Dendritic cell treated with granulocyte-macrophage colony-stimulating factor and Interleukin-4, amounts not matched to agents 40 ng/mL and 50 ng/mL, for 4 days (primary cell): ENCODE data around the gene SH2D1B.

Experiments
- H3K27ac Mint-ChIP-seq: one replicate; pipeline ENCODE4 v1.8.0; 2022; ENCODE audit warnings: mild to moderate bottlenecking, mixed read lengths
- H3K27me3 Mint-ChIP-seq: one replicate; pipeline ENCODE4 v1.8.0; 2022; ENCODE audit warnings: mild to moderate bottlenecking, mixed read lengths
- H3K36me3 Mint-ChIP-seq: one replicate; pipeline ENCODE4 v1.8.0; 2022; ENCODE audit warnings: low read depth, mixed read lengths
- H3K4me1 Mint-ChIP-seq: one replicate; pipeline ENCODE4 v1.8.0; 2022; ENCODE audit warnings: low read depth, mixed read lengths
- H3K4me3 Mint-ChIP-seq: one replicate; pipeline ENCODE4 v1.8.0; 2022; ENCODE audit warnings: mild to moderate bottlenecking, moderate library complexity, mixed read lengths
- H3K9me3 Mint-ChIP-seq: one replicate; pipeline ENCODE4 v1.8.0; 2022; ENCODE audit warnings: mixed read lengths
- intact Hi-C: fragments of 100-400 bp; cut with micrococcal nuclease; formaldehyde crosslinking; loops from one replicate; pipeline ENCODE4 v1.15.0; 2022

SH2D1B gene

DNA sequence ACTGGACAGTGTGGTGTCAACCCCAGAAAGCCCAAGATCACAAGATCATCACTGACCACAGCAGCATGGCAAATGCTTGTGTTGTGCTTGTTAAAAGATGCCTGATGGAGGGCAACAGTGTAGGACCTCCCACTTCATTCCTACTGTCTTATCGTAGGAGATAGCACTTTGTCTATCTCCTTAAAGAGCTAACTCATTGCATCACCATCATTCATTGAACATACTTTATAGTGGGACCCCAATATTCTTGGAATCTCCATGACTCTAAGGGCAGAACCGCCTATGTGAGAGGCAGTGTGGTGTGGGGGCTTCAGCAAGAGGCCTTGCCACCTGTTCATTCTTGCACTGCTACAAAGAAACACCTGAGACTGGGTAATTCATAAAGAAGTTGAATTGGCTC lies 5.0 kb upstream of the SH2D1B start:
- Mint-ChIP-seq H3K4me1 (peaks cover 25% of the 10 kb centered on the region), H3K27me3 (peaks cover 2% of the 10 kb centered on the region), H3K36me3 (no peaks in the 10 kb centered on the region), H3K9me3 (no peaks in the 10 kb centered on the region), H3K27ac (no peak overlapping the region), H3K4me3 (no peak overlapping the region)
- intact Hi-C loops: no loop called here

DNA sequence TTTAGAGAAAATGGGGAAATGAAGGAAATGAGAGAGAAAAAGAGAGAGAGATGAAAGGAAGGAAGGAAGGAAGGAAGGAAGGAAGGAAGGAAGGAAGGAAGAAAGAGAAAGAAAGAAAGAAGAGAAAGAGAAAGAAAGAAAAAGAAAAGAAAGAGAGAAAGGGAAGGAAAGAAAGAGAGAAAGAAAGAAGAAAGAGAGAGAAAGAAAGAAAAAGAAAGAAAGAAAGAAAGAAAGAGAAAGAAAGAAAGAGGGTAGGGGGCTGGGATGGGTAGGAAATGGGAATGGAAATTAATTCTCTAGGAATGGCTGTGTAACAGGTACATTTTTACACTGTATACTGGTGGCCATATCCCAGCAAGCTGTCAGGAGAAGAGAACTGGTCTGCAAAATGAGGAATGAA lies 4.3 kb upstream of the SH2D1B start:
- Mint-ChIP-seq H3K27me3 (peaks cover 2% of the 10 kb centered on the region), H3K9me3 (no peaks in the 10 kb centered on the region), H3K27ac (no peak overlapping the region), H3K4me3 (no peak overlapping the region), H3K4me1 (peaks cover 24% of the 10 kb centered on the region), H3K36me3 (no peaks in the 10 kb centered on the region)
- intact Hi-C loops: no loop called here

DNA sequence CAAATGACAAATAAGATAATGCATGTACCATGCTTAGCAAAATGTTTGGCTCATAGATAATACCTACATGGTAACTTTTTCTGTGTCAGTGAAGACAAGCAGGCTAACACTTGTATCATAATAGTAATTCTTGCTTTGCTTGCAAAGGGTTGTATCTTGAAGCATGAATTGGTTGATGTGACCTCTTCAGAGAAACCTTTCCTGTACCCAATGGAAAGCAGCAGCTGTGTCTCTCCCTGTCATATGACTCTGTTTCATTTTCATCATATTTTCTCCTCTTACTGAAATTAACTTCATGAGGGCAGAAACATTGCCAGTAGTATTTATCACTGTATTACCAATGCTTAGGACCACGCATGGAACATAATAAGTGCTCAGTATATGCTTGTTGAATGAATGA lies 4.4 kb downstream of the SH2D1B start:
- H3K4me3 Mint-ChIP-seq: no peak overlapping the region
- no peak overlapping the region for H3K27ac Mint-ChIP-seq
- H3K4me1 Mint-ChIP-seq: peaks cover 24% of the 10 kb centered on the region
- no peaks in the 10 kb centered on the region for H3K9me3 Mint-ChIP-seq
- H3K27me3 Mint-ChIP-seq: peaks cover 10% of the 10 kb centered on the region
- no peaks in the 10 kb centered on the region for H3K36me3 Mint-ChIP-seq
- intact Hi-C loops: no loop called here

DNA sequence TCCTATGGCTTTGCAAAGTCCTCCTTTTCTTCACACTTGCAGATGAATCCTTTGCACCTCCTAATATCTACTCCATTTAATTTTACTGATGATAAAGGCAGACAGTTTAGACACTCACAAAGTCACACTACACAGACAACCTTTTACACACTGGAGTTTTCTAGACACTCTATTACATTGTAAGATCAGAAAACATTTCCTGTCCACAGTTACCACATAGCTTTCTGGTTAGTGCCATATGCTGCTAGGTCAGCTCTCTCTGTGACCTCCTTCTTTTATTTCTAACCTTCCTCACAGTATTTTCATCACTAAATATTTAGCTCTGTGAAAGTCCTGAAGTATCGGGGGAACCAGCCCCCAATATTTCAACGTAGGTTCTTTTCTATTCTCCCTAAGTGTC lies 5.1 kb downstream of the SH2D1B start:
- Mint-ChIP-seq H3K27ac (no peak overlapping the region), H3K4me1 (peaks cover 18% of the 10 kb centered on the region), H3K36me3 (no peaks in the 10 kb centered on the region), H3K4me3 (no peak overlapping the region), H3K27me3 (peaks cover 10% of the 10 kb centered on the region), H3K9me3 (no peaks in the 10 kb centered on the region)
- intact Hi-C loops: no loop called here

DNA sequence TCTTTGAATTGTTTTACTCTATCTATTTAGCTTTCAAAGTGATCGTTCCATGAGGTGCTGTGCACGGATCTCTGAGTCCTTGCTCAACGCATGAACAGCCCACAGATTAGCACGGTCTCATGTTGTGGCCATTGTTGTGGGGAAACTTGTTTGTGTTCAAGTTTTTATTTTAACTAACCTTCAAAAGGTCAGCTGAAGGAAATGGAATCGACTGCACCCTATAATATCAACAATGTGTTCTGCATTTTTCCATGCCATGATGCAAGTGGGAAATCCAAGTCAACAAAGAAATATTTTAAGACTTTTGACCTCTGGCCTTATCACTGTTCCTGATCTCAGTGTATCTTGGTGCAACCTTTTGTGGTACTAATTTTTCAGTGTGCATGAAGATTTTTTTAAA lies 6.1 kb downstream of the SH2D1B start:
- peaks cover 12% of the 10 kb centered on the region for H3K4me1 Mint-ChIP-seq

DNA sequence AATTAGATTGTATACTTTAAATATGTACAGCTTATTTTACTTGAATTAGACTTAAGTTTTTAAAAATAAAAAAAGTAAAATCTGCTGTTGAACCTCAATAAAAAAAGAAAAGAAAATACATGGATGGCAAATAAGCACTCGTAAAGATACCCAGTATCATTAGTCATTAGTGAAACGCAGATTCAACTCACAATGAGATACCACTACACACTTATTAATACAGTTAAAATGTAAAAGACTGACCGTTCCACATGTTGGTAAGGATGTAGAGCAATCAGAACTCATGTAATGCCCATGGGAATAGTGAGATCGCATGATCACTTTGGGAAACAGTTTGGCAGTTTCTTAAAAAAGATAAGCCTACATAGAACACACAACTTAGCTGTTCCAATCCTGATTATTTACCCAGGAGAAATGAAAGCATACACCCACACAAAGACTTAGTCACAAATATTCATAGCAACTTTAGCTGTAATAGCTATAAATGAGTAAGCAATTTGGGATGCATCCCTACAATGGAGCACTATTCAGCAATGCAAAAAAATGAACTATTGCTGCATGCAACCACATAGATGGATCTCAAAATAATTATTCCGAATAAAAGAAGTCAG lies 7.3 kb downstream of the SH2D1B start:
- H3K4me1 Mint-ChIP-seq: peaks cover 7% of the 10 kb centered on the region
- H3K36me3 Mint-ChIP-seq: no peaks in the 10 kb centered on the region
- intact Hi-C loops: no loop called here
- H3K4me3 Mint-ChIP-seq: no peak overlapping the region
- H3K9me3 Mint-ChIP-seq: no peaks in the 10 kb centered on the region
- no peak overlapping the region for H3K27ac Mint-ChIP-seq
- peaks cover 7% of the 10 kb centered on the region for H3K27me3 Mint-ChIP-seq

More for the DNA sequence above, 6.1 kb downstream of the SH2D1B start:
- Mint-ChIP-seq H3K36me3 (no peaks in the 10 kb centered on the region), H3K27me3 (peaks cover 10% of the 10 kb centered on the region), H3K27ac (no peak overlapping the region), H3K9me3 (no peaks in the 10 kb centered on the region), H3K4me3 (no peak overlapping the region)
- intact Hi-C loops: no loop called here

DNA sequence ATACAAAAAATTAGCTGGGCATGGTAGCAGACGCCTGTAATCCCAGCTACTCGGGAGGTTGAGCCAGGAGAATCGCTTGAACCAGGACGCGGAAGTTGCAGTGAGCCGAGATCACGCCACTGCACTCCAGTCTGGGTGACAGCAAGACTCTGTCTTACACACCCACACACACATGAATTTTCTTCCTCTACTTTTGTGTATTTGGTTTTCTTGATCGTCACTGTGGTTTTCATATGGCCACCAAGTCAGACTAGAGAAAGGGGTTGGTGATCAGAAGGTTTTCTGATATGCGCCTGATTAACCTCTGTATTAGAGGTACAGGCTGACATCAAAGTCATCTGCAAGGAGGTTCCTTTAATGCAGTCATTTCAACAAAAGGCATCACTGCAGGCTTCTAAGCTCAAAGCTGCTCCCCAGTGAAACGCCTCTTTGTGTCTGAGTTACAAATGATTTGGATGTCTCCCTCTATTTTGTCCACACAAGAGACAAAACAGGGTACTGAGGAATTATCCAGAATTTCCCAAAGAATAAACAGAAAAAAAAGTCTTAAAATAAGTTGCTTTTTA lies 11.1 kb downstream of the SH2D1B start:
- no peak overlapping the region for H3K4me3 Mint-ChIP-seq
- H3K27me3 Mint-ChIP-seq: peaks cover 28% of the 10 kb centered on the region
- H3K27ac Mint-ChIP-seq: no peak overlapping the region
- no peaks in the 10 kb centered on the region for H3K4me1 Mint-ChIP-seq
- H3K9me3 Mint-ChIP-seq: no peaks in the 10 kb centered on the region
- no peaks in the 10 kb centered on the region for H3K36me3 Mint-ChIP-seq
- intact Hi-C loops: no loop called here

DNA sequence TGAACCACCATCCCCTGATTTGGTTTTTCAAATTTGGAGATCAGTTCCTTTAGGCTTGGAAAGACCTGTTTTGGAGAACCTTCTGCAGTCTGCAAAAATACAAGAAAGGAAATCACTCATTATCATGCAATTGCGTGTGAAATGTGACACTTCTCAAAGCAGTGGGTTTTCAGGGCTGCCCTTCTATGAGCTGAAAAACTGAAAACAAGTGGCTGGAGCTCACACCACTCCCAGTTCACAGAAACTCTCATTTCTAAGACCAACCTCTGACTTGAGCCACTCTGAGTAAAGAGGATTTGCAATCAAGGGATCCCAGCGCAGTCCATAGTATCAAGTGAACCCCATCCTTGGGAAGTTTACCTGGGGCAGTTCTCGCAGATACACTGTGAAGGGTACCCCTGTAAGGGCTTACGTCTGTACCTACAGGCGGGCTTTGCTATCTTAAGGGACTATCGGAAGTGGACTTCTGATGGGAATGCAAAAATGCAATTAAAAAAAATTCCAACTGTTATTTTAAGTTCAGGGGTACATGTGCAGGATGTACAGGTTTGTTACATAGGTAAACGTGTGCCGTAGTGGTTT lies 12.8 kb downstream of the SH2D1B start:
- Mint-ChIP-seq H3K27ac (no peak overlapping the region), H3K27me3 (peaks cover 31% of the 10 kb centered on the region), H3K4me3 (no peak overlapping the region), H3K36me3 (no peaks in the 10 kb centered on the region), H3K4me1 (no peaks in the 10 kb centered on the region), H3K9me3 (no peaks in the 10 kb centered on the region)
- intact Hi-C loops: no loop called here

DNA sequence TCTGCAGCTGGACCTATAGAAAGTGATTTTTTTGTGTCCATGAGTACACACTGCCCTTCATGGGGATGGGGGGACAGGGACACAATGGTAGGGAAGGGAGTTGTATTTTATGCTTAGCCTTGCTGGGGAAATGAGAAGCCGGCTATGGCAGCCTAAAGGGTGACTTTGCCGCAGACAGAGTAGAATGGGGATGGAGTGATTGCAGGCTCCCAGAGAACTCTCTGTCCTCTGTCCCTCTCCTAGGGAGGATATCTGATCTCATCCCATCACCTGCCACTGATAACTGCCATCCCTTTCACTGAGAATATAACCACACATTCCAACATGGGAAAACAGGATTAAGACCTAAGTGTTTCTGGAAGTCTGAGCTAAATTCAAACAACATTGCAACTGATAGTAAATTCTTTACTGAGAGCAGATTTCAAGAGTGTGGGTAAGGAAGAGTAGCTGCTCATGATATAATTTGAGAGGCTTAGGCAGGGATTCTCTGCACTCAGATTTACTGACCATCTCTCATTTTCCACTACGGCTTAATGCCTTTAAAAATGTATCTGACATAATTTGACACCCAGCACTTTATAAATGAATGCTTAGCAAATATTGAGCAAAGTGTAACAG lies 13.9 kb downstream of the SH2D1B start:
- peaks cover 31% of the 10 kb centered on the region for H3K27me3 Mint-ChIP-seq
- H3K4me1 Mint-ChIP-seq: no peaks in the 10 kb centered on the region
- no peak overlapping the region for H3K27ac Mint-ChIP-seq
- H3K4me3 Mint-ChIP-seq: no peak overlapping the region
- H3K9me3 Mint-ChIP-seq: no peaks in the 10 kb centered on the region
- intact Hi-C loops: no loop called here
- no peaks in the 10 kb centered on the region for H3K36me3 Mint-ChIP-seq

DNA sequence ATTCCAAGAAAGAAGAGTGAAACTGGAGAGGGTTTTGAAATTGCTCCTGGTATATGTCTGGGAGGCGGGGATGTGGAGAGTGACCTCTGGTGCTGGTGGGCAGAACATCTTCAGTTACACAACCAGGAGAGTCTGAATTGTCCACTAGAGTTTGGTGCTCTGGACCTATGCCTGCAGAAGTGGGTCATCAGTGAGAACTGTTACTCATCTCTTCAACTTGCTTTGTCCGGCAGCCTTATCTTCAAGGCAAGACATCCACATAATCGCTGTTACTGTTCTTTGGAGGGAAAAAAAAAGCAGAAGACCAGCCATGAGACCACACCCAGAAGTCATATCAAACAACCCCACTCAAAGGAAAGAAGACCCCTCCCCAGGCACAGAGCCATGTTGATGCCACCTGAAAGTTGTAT lies 14.9 kb downstream of the SH2D1B start:
- H3K4me3 Mint-ChIP-seq: no peak overlapping the region
- no peak overlapping the region for H3K27ac Mint-ChIP-seq
- no peaks in the 10 kb centered on the region for H3K9me3 Mint-ChIP-seq
- intact Hi-C loops: no loop called here
- peaks cover 31% of the 10 kb centered on the region for H3K27me3 Mint-ChIP-seq
- peaks cover 2% of the 10 kb centered on the region for H3K4me1 Mint-ChIP-seq
- no peaks in the 10 kb centered on the region for H3K36me3 Mint-ChIP-seq

DNA sequence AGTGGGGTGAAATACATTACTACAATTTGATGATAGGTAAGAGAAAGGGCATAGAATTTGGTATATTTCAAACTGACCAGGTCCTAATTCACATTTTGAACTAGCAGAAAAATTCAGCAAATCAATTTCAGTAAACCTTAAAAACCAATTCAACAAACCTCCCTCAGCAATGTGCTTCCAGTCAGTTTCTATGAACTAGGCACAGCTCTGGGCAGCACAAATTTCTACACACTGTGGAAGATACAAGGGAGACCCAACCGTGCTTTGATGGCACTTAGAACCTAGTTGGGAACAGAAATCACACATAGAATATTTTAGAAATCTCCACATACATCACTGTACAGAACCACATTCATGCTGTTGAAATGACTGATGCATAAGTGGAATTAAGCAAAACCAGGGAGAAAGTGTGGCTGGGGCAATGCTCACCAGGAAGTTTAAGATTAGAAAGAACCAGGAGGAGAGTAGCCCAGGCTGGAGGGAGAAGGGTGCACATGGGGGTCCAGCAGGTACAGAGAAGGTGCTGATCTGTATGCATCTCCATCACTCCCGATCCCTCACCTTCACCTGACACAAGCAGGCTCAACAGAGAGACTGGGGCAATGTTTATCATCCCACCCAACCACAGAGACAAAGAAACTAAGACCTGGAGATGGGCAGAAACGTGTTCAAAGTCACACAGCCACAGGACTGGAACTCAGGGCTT lies 15.6 kb downstream of the SH2D1B start:
- intact Hi-C loops: no loop called here
- Mint-ChIP-seq H3K36me3 (no peaks in the 10 kb centered on the region), H3K9me3 (no peaks in the 10 kb centered on the region), H3K4me1 (peaks cover 9% of the 10 kb centered on the region), H3K27ac (no peak overlapping the region), H3K27me3 (peaks cover 31% of the 10 kb centered on the region), H3K4me3 (no peak overlapping the region)

DNA sequence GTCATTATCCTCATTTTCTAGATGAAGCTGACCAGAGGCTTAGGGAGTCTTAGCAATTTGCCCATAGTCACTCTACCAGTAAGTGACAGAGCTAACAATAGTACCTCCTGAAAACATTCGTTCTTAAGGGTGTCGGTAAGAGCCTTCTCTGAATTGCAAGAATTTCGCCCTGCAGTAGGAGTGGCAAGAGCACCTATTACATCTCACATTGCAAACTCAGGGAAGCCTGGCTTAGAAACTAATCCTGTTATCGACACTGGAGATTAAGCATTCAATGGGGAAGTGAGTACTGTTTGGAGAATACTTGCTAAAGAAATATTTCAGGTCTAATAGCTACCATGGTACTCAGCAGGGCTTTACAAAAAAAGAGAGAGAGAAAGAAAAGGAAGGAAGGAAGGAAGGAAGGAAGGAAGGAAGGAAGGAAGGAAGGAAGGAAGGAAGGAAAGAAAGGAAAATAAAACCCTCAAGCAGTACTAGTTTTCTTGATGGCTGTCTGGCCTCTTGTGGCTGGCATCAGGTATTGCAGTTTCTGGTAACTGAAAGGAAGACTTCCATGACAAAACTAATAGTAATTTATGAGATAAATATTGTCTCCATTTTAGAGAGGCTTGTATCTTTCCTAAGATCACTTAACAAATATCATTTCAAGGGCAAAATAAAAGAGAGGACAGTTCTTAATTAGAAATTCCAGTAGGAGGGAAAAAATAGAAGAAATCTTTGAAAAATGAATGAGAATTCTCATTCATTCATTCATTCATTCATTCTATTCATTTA lies 20.0 kb downstream of the SH2D1B start:
- no peaks in the 10 kb centered on the region for H3K36me3 Mint-ChIP-seq
- H3K9me3 Mint-ChIP-seq: no peaks in the 10 kb centered on the region
- H3K4me3 Mint-ChIP-seq: no peak overlapping the region
- H3K27ac Mint-ChIP-seq: no peak overlapping the region
- H3K4me1 Mint-ChIP-seq: peaks cover 23% of the 10 kb centered on the region
- H3K27me3 Mint-ChIP-seq: peaks cover 9% of the 10 kb centered on the region
- intact Hi-C loops: loop anchor here (1.0 kb wide), 1 partner anchor 336 kb away; no protein-coding TSS in a partner anchor

DNA sequence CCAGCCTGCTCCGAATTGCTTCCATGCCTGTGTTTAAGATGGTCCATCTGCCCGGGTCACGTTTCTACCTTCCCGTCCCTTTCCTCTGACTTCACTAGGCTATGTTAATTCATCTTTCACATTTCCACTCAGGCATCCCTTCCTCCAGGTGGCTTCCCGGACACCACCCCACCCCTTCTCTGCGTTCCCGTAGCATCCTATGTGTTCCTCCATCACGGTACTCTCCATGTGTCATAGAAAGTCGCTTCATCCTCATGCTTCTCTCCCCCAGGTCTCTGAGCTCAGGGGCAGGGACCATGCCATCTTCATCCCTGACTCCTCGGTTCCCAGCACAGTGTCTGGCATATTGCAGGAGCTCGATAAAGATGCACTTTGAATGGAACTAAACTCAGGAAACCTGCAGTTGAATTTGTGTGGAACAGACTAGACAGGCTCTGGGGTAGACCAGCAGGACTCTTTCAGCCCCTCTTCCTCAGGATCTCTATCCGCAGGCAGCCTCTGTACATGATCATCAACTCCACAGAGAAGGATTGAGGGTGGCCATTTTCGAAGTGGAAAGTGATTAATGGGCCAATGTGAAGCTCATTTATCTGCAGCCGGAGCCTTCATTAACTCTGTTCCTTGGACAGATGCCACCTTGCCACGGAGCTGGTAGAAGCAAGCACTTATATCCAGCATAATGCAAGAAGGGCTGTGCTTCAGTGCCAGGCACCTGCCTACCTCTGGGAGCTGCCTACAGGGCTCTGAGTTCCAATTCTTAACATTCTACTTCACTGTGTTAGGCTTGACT lies 21.3 kb downstream of the SH2D1B start:
- Mint-ChIP-seq H3K4me1 (peaks cover 32% of the 10 kb centered on the region), H3K27ac (no peak overlapping the region), H3K27me3 (peaks cover 2% of the 10 kb centered on the region), H3K9me3 (no peaks in the 10 kb centered on the region), H3K4me3 (no peak overlapping the region), H3K36me3 (no peaks in the 10 kb centered on the region)
- intact Hi-C loops: no loop called here
